Measurements from ENCODE around the gene NUP188. TPM values are rescaled to one million over a fixed set of nuclear protein-coding genes. Genes with fewer than 3 reads are reported as not detected.
"Not testable (repeated sequence)": the region's sequence is repeated elsewhere in the genome, so short reads cannot be mapped to it uniquely, and the experiment has no call there.

NUP188 gene
- total RNA-seq, 1 donor from 2014 or later: 37.6 TPM

DNA sequence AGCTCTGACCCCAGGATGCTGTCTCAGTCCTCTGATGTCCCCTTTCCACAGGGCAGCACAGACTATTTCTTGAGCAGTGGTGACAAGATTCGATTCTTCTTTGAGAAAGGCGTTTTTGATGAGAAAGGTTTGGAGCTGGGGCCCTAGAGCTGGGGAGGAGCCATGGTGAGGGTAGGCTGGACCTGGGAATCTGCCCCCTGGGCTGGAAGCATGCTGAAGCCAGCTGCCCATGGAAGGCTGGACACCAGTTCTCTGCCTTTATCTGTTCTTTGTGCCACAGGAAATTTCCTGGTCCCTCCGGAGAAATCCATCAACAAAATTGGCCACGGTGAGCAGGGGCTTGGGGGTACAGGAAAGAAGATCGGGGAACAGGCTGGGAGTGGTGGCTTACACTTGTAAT is 13.8 kb upstream of the NUP188 start:
- no peak overlapping the region for H3K4me3 ChIP-seq (ENCODE audit: low read depth, low read length)
- no peak for DNase-seq (ENCODE audit: low read depth)
- TF ChIP-seq, protein P1, sequence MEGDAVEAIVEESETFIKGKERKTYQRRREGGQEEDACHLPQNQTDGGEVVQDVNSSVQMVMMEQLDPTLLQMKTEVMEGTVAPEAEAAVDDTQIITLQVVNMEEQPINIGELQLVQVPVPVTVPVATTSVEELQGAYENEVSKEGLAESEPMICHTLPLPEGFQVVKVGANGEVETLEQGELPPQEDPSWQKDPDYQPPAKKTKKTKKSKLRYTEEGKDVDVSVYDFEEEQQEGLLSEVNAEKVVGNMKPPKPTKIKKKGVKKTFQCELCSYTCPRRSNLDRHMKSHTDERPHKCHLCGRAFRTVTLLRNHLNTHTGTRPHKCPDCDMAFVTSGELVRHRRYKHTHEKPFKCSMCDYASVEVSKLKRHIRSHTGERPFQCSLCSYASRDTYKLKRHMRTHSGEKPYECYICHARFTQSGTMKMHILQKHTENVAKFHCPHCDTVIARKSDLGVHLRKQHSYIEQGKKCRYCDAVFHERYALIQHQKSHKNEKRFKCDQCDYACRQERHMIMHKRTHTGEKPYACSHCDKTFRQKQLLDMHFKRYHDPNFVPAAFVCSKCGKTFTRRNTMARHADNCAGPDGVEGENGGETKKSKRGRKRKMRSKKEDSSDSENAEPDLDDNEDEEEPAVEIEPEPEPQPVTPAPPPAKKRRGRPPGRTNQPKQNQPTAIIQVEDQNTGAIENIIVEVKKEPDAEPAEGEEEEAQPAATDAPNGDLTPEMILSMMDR (conservative IDR thresholded peaks at IDR 0.05; ENCODE audit: low read depth, low read length): no peak

DNA sequence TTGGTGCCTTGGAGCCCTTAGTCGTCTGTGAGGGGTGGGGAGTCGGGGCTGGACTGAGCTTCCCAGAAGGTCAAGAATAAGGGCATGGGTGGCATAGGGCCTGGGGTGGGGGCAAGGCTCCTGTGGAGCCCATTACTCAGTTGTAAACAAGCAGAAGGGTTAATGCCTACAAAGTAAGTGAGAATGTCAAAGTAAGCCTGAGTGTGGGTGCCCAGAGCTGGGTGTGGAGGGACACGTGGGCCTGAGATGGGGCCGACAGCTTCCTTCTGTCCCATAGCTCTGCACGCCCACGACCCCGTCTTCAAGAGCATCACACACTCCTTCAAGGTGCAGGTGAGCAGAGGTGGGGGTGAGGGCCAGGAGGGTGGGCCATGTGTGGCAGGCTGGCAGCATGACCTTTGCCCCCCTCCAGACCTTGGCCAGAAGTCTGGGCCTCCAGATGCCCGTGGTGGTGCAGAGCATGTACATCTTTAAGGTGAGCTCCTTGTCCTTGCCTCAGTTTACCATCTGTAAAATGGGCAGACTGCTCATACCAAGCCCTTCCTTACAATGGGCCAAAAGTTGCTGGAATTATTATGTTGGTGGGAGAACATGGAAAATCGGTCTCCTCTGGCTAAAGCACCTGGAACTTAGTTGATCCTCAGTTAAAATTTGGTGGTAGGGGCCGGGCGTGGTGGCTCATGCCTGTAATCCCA is 11.2 kb upstream of the NUP188 start:
- TF ChIP-seq, protein P1 (conservative IDR thresholded peaks at IDR 0.05; ENCODE audit: low read depth, low read length): no peak
- H3K4me3 ChIP-seq (ENCODE audit: low read depth, low read length): no peak overlapping the region
- no peak for DNase-seq (ENCODE audit: low read depth)

DNA sequence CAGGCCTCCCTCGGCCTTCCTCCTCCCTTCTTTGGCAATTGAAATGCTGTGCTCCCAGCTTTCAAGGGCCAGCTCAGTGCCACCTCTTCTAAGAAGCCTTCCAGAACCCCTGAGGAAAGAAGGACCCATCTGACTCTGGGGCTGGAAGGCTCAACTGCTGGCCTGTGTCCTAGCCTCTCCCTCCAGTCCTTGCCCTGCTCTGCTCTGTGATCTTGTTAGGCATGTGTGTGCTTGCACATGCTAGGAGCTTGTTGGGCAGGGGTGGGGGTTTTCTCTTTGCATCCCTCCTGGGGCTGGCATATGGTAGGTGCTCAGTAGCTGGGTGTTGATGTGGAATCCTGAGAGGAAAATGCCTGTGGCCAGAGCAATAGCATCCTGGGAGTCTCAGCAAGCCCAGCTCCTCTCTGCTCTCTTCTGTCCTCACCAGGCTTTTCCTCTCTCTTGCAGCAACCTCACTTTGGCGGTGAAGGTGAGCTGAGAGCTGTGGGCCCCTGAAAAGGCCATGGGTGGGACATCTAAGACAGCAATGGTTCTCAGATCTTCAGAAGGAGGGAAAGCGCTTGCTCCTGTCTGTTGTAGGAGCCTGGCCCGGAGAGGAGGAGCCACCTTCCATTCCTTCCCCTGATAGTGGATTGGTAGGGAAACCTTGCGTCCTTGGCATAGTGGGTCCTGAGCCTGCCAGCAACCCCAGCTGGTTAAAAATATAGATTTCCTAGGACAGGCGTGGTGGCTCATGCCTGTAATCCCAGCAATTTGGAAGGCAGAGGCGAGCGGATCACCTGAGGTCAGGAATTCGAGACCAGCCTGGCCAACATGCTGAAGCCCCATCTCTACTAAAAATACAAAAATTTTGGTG is 10.0 kb upstream of the NUP188 start:
- H3K4me3 ChIP-seq (ENCODE audit: low read depth, low read length): no peak overlapping the region
- TF ChIP-seq, protein P1 (conservative IDR thresholded peaks at IDR 0.05; ENCODE audit: low read depth, low read length): no peak
- DNase-seq (ENCODE audit: low read depth): no peak

DNA sequence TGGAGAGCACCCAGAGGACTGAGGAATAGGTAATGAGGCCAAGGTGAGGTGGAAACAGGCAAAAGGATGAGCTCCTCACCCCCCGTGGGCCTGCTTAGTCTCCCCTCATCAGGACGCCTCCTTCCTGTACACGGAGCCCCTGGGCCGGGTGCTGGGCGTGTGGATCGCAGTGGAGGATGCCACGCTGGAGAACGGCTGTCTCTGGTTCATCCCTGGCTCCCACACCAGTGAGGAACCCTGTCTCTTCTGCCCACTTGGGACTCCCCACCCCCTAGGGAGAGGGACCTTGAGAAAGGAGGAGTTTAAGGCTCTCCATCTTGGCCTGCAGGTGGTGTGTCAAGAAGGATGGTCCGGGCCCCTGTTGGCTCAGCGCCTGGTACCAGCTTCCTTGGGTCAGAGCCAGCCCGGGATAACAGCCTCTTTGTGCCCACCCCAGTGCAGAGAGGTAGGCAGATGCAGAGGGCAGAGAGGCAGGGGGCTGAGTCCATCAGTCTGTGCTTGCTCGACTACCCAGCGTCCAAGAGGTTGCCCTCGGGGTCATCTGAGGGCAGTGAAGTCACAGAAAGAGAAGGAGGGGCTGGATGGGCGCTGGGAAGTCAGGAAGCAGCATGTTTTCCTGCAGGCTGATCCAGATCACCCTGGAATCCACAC is 7.1 kb upstream of the NUP188 start:
- H3K4me3 ChIP-seq (ENCODE audit: low read depth, low read length): no peak overlapping the region
- DNase-seq (ENCODE audit: low read depth): no peak
- TF ChIP-seq, protein P1 (conservative IDR thresholded peaks at IDR 0.05; ENCODE audit: low read depth, low read length): no peak

DNA sequence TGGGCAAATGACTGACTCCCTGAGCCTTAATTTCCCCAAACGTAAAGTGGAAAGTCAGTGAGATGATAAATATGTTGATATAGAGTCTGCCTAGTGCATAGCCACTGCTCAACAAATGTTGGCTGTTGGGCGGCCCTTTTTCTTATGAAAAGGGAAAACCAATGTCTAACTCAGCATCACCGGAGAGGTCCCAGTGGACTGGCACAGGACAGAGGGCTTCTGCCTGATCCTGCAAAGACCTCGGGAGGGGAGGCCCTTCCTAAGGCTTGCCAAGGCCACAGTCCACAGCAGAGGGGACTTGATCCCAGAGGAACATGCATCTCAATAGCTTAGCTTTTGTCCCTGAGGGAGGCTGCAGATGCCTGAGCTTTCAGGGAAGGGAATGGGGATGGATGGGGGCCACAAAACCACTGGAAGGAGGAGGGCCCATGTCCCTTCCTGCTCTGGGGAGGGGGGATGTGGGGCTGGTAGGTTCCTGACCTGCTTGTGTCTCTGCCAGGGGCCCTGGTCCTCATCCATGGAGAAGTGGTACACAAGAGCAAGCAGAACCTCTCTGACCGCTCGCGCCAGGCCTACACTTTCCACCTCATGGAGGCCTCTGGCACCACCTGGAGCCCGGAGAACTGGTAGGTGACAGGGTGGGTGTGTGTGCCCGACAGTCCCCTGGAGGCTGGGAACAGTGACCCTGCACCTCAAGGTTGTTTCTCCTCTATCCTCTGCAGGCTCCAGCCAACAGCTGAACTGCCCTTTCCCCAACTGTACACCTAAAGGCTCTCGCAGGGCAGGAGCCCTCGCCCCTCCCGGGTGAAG is 6.3 kb upstream of the NUP188 start:
- no peak for DNase-seq (ENCODE audit: low read depth)
- no peak overlapping the region for H3K4me3 ChIP-seq (ENCODE audit: low read depth, low read length)
- TF ChIP-seq, protein P1 (conservative IDR thresholded peaks at IDR 0.05; ENCODE audit: low read depth, low read length): no peak

DNA sequence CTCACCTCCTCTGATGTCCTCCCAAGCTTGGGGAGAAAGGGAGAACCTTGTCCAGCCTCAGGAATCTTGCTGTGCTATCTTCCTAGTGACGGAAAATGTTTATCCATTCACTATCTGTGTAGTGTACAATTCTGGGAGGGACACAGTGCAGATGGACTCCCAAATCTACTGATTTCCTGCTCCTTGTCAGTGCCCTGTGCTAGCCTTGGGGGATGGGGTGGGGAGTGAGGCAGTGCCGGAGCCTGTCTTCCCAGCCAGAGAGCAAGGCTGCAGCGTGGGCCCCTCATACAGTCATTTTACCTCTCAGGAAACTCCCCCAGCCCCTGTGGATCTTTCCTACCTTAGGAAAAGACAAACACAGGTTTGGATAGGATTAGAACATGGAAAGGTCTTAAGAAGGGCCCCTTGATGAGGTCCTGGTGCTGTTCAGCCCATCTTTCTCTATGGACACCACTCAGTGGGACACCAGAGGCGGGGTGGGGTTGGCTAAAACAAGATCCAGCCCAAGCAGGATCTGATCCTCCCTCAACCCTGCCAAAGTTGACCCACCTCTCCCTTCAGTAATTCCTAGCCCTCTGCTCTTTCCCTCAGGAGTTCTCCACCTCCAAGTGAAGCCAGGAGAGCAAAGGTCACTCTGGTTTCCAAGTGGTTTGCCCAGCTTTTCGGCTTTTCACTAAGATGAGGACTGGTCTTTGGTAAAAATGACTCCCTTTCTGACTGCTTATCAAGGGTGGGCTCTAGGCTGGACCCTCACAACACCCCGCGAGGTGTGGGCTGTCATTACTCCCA is 3.5 kb upstream of the NUP188 start:
- TF ChIP-seq, protein P1 (conservative IDR thresholded peaks at IDR 0.05; ENCODE audit: low read depth, low read length): no peak
- no peak for DNase-seq (ENCODE audit: low read depth)
- H3K4me3 ChIP-seq (ENCODE audit: low read depth, low read length): no peak overlapping the region

DNA sequence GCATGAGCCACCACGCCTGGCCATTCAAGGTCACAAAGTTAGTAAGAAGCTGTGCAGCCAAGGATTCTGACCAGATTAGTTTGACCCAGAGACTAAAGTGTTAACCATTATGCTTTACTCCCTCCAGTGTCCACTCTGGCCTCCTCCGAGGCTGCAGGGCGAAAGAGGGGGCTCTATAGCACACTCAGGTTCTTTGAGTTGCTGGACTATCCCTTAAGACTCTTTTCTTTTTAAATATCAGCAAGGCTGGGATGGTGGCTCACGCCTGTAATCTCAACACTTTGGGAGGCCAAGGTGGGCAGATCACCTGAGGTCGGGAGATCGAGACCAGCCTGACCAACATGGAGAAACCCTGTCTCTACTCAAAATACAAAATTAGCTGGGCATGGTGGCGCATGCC is 2.5 kb upstream of the NUP188 start:
- not testable (repeated sequence) for H3K4me3 ChIP-seq (ENCODE audit: low read depth, low read length); DNase-seq (ENCODE audit: low read depth)

Measured in epithelial cell of proximal tubule (primary cell).